ENCODE measurements around the gene BMP8B.

GRCh38 chr1:39832294-39832693 lies 43.6 kb upstream of the BMP8B start:
- TF ChIP-seq, protein P1, sequence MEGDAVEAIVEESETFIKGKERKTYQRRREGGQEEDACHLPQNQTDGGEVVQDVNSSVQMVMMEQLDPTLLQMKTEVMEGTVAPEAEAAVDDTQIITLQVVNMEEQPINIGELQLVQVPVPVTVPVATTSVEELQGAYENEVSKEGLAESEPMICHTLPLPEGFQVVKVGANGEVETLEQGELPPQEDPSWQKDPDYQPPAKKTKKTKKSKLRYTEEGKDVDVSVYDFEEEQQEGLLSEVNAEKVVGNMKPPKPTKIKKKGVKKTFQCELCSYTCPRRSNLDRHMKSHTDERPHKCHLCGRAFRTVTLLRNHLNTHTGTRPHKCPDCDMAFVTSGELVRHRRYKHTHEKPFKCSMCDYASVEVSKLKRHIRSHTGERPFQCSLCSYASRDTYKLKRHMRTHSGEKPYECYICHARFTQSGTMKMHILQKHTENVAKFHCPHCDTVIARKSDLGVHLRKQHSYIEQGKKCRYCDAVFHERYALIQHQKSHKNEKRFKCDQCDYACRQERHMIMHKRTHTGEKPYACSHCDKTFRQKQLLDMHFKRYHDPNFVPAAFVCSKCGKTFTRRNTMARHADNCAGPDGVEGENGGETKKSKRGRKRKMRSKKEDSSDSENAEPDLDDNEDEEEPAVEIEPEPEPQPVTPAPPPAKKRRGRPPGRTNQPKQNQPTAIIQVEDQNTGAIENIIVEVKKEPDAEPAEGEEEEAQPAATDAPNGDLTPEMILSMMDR (IDR thresholded peaks at IDR 0.05), result no peak
- TF ChIP-seq EZH2 (IDR thresholded peaks at IDR 0.05; ENCODE audit: borderline replicate concordance, insufficient read depth, low read depth, low read length, poor library complexity, severe bottlenecking), result no peak

Measured in B cell (primary cell).